NCI-H2107 treated with DMSO at 0.1 percent for 48 hours (cell line): Measurements from ENCODE around the gene OR5K1.
A peak's percentile ranks its signal among the peaks of the same experiment; 100 is the strongest.

Experiments used
- DNase-seq: peaks from one replicate; lab custom pipeline; 2025; ENCODE audit not compliant: unreplicated experiment; lab: John Stamatoyannopoulos, UW

The OR5K1 gene

DNA sequence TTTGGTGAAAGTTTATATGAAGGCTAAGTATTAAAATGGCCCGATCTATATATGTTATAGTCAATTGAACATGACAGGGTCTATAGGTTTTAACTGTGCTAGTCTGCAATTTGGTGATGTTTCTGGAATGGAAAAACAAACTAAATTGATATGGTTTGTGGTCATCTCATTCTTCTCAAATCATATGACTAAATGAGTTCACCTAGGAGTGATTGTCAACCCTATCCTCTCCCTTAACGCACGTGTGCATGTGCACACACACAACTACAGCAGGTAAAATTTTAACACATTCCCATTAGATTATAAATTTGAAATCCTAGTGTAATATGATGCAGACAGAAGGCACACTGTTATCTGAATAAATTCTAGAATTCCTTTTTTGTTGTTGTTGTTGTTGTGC lies 50.7 kb downstream of the OR5K1 start:
- no peak for DNase-seq

DNA sequence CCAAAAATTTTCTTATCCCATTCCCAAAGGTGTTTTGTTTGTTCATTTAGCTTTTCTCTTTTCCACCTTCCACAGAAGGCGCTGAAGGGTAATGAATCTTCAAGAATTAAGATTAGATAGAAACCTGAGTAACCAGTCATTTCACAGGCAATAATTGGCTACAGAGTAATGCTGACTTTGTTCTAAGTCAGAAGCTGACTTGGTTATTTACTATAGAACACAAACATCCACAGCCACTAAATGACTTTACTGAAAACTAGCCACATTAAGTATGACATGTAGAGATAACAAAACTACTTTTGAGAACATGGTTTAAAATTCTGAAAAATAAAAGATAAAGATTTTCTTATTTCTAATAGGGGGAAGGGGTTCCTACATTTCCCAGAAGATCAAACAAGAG lies 51.9 kb downstream of the OR5K1 start:
- no peak for DNase-seq

DNA sequence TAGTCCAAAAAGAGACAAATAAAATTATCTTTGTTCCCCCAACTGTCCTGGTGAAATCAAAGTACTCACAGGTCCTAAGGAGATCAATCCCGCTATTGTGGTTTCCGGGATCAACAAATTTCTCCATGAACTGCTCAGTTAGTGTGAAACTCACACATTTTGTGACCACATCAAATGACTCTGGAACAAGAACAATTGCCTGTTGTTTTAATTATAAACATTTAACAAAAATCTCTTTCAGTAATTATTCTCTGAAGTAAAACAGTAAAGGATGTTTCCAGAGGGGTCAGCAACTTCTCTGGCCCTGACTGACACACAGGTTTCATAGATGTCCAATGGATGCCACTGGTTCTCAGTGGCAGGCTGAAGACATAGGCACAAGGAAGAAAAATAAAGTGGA lies 55.8 kb downstream of the OR5K1 start:
- no peak for DNase-seq

DNA sequence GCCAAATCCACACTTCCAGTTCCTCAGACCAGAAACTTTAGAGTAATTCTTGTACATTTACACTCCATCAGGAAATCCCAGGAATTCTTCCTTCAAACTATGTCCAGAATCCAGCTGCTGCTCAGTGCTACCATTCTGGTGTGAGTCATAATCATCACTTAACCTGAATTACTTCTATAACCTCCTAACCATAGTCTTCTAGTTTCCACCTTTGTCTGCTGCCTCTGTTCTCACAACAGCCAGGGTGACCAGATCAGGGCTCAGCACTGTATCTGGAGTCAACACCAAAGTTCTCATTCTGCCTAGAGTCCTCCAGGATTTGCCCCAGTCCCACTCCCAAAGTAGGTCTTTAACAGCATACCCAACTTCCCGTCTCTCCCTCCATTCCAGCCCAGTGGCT lies 56.4 kb downstream of the OR5K1 start:
- DNase-seq: no peak

DNA sequence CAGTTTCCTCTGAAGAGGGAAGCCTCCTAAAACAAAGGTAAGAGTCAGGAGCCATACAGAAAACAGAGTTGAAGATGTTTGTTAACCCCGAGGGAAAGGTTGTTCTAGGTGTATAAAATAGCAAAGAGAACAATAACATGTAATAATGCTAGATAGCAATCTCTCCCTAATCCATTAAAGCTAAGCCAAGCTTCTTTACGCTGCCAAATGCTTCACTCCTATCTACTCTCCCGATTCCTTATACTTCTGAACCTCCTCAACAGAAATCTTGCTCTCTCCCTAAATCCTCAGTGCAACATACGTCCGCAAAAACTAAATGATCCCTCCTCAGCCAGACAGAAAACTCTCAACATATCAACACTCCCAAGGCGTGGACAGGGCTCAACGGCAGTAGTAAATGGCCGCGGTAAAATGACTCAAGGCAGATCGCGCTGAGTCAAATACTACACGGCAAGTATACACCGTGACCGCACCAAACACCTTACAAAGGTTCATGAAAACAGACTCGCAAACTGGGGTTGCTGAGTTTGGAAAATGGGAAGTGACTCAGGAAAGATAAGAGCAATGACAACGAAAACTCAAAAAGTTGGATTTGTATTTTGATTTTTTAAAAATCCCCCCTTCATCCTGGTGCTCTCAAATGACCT lies 59.0 kb downstream of the OR5K1 start:
- peak; percentile 32 for DNase-seq
